TTC549 (cell line): ENCODE measurements around the gene DUSP28.

Experiments used
- FAIRE-seq: peaks from 2 replicates; lab custom pipeline; 2012; peaks lifted over from hg19 to GRCh38; lab: Jason Lieb, UNC

DUSP28 gene

GRCh38 chr2:240586919-240587800, 27.0 kb downstream of the DUSP28 start:
- FAIRE-seq: no peak

GRCh38 chr2:240588006-240588655, 28.0 kb downstream of the DUSP28 start:
- no peak for FAIRE-seq

GRCh38 chr2:240588669-240589068, 28.5 kb downstream of the DUSP28 start:
- no peak for FAIRE-seq

DNA sequence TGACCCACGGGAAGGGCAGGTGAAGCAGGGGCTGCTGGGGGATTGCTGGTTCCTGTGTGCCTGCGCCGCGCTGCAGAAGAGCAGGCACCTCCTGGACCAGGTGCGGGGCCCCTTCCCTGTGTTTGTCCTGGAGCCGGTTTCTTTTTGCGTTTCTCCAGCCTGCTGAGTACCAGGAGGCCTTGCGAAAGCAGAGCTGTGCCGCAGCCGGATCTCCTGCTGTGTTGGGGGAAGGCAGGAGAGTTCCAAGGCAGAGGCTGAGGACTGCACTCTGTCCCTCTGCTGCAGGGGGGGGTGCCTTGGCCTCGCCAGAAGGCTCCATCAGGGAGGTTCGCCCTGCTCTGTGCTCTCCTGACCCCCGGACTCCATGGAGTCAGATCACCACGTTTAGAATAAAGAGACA, 29.2 kb downstream of the DUSP28 start:
- no peak for FAIRE-seq

DNA sequence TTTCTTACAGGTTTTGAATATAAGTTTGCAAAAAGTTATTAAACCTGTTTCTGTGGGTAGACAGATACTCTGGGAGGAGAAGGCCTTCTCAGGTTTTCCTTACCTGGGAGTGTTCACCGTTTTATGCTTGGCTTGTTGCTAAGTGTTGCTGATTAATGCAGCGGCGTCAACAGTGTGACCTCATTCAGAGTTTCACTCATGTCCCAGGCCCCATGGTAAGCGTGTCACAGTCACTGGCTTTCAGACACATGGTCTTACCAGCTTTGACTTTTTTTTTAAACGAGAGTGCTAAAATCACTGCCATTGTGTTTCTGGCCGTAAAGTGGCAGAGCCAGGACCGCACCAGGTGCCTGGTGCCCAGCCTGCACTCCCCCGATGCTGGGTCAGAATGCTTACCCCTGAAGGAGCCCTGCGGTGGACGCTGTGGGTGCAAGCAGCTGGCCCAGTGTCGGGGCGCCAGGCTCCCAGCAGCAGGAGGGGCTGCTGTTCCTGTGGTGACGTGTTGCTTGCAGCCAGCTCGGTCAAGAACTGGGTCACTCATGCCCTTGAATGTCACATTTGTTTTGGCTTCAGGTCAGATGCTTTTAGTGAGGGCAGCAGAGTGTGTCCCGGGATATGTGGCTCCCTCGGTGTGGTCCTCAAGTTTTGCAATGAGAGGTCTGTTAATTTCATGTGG, 29.8 kb downstream of the DUSP28 start:
- no peak for FAIRE-seq

- FAIRE-seq: no peak
These were observed 30.5 kb downstream of the DUSP28 start for GRCh38 chr2:240590681-240591111.

GRCh38 chr2:240591226-240591625, 31.1 kb downstream of the DUSP28 start:
- FAIRE-seq: no peak

GRCh38 chr2:240591784-240592183, 31.6 kb downstream of the DUSP28 start:
- FAIRE-seq: no peak

DNA sequence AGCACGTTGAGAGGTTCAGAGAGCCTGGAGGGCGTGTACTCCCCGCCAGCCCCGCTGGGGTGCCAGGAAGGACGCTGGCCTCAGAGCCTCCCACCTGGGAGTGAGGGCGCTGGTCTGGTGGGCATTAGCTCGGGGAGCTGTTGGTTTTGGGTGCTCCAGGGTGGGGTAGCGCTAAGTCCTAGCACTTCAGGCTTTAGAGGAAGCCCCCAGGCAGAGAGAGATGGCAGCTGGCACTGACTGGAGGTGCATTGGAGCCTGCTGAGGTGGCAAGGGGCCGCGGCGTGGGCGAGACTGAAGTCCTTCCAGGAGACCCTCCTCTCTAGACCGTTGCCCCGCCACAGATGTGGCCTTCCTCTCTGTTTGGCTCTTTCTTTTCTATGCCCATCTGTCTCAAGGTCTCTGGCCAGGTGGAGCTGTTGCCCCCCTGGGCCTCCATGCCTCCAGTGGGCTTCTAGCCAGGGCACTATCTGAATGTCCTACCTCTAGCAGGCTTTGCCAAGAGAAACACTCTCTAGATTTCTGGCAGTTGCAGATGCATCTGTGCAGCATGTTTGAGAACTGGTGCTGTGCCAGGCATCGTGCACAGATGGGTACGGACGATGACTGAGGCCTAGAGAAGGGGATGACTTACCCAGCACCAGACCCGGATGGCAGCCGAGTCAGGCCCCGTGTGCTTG, 33.0 kb downstream of the DUSP28 start:
- no peak for FAIRE-seq

GRCh38 chr2:240593703-240594451, 33.7 kb downstream of the DUSP28 start:
- FAIRE-seq: no peak

DNA sequence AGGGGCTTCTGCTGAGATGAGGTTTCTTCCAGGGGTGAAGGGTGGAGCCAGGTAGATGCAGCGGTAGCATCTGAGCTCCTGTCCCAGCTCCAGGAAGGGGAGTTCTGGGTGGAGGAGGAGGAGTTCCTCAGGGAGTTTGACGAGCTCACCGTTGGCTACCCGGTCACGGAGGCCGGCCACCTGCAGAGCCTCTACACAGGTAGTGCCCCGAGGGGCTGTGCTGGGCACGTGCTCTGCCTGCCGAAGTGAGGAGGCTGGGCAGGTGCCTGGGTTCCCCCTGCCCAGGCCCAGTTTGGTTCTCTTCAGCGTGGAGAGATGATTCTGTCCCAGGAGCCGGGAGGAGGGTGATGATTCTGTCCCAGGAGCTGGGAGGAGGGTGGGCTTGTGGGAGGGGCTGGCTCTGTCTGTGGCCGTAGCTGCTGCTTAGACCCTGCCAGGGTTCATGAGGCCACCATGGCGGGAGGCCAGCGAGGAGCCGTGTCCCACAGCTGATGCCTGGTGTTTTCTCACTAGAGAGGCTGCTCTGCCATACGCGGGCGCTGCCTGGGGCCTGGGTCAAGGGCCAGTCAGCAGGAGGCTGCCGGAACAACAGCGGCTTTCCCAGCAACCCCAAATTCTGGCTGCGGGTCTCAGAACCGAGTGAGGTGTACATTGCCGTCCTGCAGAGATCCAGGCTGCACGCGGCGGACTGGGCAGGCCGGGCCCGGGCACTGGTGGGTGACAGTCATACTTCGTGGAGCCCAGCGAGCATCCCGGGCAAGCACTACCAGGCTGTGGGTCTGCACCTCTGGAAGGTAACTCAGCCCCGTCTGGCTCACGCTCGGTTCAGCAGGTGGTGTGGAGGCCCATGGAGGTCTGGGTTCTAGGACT, 34.6 kb downstream of the DUSP28 start:
- FAIRE-seq: no peak

DNA sequence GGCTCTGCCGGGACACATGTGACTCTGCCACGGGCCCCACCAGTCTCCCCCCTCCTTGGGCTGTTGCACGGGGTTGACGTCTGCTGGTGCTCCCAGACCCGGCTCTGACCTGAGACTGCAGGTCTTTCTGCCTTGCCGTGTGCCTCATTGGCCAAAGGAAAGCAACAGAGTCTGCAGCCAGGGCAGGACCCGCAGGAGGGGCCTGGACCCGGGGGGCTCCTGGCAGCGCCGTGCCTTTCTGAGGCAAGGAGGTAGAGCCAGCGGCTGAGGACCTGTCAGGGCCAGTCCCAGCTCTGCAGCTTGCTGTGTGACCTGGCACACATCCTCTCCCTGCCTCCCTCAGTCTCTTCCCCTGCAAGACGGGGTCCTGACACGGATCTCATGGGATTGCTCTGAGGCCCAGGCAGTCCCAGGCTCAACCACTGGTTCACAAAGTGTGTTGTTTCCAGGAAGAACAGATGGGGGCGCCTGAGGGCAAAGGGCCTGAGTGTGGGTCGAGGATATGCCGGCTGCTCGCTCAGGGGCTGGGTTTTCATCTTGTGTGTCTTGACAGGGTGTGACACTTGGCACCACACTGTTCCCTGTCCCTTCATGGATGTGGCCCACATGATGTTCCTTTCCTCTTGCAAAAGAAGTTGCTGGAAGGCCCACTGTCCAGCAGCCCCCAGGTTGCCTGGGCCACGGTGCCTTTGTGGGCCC, 35.4 kb downstream of the DUSP28 start:
- FAIRE-seq: no peak

DNA sequence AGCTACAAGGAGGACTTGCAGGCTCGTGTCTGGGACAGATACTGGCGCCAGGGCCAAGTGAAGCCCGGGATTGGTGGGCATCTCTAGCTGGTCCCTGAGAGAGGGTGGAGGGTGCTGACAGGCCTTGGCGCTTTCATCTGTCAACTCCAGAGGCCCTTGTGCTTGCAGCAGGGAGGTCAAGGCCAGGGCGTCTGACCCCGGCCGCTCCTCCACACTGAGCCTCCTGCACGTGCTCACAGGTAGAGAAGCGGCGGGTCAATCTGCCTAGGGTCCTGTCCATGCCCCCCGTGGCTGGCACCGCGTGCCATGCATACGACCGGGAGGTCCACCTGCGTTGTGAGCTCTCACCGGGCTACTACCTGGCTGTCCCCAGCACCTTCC, 35.9 kb downstream of the DUSP28 start:
- FAIRE-seq: no peak

DNA sequence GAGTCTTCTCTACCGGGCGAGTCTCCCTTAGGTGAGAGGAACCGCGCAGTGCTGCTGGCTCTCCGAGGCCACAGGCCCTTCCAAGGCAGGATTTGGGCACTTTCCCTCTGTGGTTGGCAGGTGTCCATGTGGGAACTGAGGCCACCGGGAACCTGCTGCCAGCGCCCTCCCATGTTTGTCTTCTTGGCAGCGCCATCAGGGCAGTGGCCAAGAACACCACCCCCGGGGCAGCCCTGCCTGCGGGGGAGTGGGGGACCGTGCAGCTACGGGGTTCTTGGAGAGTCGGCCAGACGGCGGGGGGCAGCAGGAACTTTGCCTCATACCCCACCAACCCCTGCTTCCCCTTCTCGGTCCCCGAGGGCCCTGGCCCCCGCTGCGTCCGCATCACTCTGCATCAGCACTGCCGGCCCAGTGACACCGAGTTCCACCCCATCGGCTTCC, 36.4 kb downstream of the DUSP28 start:
- FAIRE-seq: no peak

DNA sequence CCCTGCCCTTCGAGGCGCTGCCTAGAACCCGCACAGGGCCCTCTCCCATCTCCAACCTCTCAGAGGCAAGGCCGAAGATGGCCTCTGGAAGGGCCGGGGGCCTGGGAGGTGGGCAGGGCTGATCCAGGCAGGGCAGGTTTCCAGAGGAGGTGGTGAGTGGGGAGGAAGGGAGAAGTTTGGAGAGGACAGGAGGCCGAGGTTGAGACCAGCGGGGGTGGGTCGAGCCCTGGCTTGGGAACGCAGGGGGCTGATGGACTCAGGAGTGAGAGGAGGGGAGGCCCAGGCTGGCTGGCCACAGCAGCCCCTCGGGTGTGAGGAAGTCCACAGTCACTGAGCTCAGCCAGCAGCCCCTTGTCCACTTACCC, 36.9 kb downstream of the DUSP28 start:
- no peak for FAIRE-seq

DNA sequence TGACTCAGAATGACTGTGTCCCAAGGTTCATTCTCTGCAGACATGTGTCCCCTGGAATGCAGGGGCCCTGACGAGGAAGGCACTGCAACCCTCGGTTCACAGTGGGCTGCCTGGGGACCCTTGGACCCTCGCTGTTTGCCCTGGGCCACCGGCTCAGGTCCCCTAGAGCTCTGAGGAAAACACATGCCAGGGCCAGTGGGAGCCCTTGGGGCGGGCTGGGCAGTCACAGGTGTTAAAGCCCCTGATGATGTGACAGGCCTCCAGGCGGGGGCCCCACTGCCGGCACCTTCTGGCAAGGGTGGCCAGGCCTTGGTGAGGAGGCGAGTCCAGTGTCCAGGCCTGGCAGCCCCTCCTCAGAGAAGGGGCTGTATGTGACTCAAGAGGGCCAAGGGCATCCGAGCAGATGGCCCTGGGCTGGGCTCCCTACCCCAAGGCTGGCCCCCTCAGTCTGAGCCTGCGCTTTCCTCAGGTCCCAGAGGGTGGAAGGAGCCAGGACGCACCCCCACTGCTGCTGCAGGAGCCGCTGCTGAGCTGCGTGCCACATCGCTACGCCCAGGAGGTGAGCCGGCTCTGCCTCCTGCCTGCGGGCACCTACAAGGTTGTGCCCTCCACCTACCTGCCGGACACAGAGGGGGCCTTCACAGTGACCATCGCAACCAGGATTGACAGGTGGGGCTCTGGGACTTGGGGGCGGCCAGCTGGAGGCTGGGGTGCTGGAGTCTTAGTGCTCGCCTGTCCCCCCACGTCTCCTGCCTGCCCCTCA, 37.4 kb downstream of the DUSP28 start:
- FAIRE-seq: no peak

GRCh38 chr2:240598311-240598911, 38.3 kb downstream of the DUSP28 start:
- FAIRE-seq: no peak

DNA sequence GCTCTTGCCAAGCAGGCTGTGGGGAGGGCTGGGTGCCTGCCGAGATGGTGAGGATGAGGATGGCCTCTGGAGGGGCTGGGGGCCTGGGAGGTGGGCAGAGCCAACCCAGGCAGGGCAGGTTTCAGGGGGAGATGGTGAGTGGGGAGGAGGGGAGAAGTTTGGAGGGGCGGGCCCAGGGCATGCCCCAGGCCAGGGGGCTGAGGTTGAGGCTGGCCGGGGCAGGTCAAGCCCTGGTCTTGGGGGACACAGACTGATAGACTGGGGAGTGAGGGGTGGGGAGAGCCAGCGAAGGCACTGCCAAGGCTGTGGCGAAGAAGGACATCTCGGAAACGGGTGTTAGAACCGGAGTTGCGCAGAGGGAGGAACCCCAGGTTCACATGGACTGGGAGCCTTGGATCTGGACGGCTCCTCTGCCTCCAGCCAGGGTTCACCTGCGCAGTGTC, 39.0 kb downstream of the DUSP28 start:
- FAIRE-seq: no peak

- no peak for FAIRE-seq
These were observed 40.3 kb downstream of the DUSP28 start for GRCh38 chr2:240600451-240600961.
